NCI-H460 (cell line): ENCODE results near the gene POFUT1. TPM values are rescaled to one million over a fixed set of nuclear protein-coding genes. Genes with fewer than 3 reads are reported as not detected.

Experiments used
- DNase-seq: peaks from one replicate; pipeline ENCODE4 v3.0.0-alpha.2; 2016; ENCODE audit warnings: low read depth; ENCODE audit errors: extremely low read depth
- total RNA-seq: library from RNA; depleted of rRNA; stranded (reverse); fragments of >200 nt; shearing (Covaris generic); gene quantifications from 2 replicates; pipeline ENCODE4 v1.2.3, GENCODE V29; 2014

POFUT1 gene
- total RNA-seq, 1 experiment from 2014 or later: 50.8 TPM

DNA sequence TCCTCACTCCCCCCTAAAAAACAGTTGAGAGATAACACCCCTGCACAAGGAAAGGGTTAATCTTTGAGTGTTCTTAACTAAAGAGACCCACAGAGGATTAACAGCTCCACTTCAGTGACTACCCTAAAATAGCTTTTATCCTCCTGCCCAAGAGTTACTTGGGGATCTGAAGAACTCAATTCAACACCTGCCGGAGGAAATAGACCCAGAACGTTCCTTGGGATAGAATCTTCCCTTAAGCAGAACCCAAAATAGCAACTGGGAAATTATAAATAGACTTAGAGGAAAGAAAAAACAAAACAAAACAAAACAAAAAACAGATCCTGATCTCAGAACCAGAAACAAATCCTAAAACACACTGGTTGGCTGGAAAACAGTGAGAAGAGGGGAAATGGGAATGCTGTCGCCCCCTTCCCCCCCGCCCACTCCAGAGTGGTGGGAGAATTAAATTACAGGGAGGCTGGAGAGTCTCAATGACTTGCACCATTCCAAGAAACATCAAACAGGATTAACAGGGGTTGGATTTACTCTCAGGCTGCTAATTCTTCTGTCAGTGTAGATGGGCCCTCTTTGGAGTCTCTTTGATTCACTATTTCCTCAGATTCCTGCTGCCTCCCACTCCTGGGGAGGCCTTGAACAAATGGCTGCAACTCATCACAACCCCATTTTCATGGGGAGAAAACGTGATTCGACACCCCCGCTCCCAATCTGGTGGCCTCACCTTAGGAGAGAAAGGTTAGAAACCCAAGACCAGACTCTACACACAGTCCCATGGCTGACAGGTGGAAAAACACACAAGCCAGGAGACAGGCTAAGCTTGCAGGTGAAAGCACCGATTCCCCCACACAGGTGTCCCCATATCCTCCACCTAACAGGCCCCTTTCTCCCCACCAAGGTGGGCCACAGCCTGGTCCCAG, 1.6 kb upstream of the POFUT1 start:
- no peak for DNase-seq

DNA sequence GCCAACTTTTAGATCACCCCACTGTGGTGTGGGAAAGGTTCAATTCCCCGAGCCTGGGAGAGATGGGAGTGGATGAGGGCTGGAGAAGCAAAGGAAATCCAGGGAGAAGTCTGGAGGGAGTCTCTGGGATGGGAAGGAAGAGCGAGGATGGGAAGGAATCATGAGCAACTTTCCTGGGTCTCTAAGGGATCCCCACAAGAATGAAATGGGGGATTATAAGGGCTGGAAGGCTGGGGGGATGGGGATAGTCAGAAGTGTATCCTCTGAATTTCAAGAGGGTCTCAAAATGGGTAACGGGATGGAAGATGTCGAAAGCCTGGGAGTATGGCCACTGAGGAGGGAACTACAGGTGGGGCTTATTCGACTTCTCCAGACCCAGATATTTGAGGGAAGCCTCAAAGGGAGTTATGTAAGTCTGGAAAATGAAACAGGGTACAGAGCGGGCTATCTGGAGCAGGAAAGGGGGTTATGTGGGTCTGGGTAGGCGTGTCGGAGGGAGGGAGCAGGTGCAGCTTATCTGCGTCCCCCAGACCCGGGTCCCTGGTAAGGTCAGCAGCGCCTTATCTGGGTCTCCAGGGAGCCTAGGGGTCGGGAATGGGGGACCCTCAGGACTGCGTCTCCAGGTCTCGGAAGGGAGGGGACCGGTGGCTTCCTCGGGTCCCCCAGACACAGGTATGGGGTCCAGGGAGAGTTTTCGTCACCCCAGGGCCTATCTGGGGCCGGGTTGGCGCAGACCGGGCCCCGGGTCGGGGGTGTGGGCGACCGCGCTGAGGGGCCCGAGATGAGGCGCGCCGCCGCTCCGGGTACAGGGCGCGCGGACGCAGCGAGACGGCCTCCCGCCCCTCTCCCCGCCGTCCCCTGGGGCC, 687 bp upstream of the POFUT1 start:
- DNase-seq: no peak

DNA sequence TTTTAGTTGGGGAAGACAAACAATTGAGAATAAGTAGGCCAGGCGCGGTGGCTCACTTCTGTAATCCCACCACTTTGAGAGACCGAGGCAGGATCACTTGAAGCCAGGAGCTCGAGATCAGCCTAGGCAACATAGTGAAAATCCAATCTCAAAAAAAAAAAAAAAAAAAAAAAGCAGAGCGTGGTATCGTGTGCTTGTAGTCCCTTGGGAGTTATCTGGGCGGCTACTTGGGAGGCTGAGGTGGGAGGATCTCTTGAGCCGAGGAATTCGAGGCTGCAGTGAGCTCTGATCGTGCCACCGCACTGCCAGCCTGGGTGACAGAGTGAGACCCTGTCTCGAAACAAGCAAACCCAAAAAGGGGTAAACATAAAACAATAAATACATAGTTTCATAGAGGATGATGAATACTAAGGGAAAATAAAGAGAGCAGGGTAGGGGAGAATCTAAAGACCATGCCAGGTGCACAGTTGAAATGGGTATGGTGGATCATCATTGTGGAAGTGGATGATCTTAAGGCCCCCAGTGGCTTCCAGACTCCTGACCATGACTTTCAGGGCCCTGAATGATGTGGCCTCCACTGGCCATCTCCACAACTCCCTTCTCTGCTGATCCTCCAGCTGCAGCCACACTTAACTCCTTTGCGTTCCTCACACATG, 947 bp downstream of the POFUT1 start:
- DNase-seq: no peak

DNA sequence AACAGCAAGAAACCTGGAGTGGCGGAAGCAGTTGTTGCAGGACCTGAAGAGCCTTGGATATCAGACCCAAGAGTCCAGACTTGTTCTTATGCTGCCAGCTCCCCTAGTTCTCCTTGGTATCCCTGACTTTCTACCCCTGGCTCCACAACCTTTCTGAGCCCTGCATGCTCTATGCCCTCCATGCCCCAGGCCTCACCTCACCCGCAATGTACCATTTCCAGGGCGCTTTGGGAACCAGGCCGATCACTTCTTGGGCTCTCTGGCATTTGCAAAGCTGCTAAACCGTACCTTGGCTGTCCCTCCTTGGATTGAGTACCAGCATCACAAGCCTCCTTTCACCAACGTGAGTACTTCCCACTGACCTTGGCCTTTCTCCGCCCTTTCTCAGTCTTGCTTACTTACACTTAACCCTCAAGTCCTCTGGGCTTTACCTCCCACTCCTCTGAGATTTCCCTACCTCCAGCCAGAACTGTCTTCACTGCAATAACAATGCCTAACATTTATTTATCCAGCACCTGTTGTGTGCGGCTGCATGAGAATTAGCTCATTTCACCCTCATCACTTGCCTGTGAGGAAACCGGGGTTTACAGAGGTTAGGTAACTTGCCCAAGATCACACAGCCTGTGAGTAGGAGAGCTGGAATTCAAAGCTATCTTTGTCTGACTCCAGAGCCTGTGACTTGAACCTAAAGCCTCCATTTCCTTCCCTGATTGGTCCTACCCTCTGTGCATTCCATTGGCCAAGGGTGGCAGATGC, 2.3 kb downstream of the POFUT1 start:
- no peak for DNase-seq

DNA sequence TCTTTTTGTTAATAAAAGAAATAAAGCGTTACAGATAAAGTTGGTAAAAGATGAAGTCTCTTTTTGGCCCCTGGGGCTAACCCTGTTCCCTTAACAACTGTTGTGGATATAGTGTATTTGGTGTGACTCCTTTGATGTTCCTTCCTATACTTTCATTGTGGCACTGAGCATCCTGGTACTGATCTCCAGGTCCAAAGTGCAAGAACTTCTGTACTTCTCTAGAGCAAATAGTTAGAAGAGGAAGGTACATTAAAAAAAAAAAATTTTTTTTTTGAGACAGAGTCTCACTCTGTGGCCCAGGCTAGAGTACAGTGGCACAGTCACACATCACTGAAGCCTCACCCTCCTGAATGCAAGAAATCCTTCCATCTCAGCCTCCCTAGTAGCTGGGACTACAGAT, 6.2 kb downstream of the POFUT1 start:
- DNase-seq: no peak

DNA sequence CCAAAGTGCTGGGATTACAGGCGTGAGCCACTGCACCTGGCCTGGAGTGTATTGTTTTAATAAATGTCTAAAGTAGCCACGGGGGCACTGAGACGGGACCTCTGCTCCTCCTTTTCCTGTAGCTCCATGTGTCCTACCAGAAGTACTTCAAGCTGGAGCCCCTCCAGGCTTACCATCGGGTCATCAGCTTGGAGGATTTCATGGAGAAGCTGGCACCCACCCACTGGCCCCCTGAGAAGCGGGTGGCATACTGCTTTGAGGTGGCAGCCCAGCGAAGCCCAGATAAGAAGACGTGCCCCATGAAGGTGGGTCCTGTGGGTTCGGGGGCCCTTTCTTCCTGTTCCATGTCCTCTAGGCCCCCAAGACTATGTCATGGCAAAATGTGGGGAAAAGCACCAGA, 7.5 kb downstream of the POFUT1 start:
- no peak for DNase-seq

DNA sequence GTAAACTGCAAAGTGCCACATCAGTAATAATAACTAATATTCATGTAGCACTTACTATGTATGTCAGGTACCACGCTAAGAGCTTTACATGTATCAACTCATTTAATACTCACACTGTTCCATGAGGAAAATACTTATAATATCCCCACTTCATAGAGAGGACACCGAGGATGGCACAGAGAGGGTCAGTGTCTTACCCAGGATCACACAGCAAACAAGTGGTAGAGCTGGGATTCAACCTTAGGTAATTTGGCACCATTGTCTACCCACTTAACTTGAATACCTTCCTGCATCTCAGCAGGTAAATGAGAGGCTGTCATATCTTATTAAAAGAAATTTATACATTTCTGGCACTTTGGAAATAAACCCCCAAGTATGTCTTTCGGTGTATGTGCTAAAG, 8.0 kb downstream of the POFUT1 start:
- no peak for DNase-seq

DNA sequence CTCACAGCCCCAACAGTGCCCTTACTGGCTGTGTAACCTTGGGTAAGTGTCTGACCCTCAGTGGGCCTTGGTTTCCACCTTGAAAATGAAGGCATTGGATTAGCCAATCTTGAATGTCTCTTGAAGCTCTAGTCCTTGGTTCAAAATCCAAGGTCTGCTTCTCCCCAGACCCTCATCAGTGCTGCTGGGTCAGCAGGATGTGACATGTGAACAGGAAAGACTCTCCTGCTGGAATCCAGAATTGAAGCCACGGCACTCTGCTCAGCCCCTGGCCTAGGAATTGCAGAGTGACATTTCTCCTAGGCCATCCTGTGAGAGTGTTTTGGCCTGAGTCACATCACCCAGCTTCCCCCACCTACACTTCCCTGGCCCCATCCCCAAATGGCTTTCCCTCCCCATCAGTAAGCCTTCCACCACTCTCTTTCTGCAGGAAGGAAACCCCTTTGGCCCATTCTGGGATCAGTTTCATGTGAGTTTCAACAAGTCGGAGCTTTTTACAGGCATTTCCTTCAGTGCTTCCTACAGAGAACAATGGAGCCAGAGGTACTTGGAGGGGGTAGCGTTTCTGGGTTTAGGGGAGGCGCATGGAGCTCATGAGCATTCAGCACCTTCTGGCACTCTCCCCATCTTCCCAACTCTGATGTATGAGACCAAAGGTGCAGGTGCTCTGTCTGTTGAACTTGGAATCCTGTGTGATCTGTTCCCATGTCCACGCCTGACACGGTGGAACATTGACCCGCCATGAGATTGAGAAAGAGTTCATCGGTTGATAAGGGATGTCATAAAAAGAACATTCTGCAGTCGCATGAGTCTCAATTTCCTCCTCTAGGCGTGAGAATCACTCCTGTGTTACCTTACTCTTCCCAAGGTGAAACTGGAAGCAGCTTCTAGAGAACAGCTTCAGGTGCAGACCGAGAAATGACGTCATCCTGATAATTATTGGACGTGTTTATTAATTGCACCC, 8.8 kb downstream of the POFUT1 start:
- no peak for DNase-seq

DNA sequence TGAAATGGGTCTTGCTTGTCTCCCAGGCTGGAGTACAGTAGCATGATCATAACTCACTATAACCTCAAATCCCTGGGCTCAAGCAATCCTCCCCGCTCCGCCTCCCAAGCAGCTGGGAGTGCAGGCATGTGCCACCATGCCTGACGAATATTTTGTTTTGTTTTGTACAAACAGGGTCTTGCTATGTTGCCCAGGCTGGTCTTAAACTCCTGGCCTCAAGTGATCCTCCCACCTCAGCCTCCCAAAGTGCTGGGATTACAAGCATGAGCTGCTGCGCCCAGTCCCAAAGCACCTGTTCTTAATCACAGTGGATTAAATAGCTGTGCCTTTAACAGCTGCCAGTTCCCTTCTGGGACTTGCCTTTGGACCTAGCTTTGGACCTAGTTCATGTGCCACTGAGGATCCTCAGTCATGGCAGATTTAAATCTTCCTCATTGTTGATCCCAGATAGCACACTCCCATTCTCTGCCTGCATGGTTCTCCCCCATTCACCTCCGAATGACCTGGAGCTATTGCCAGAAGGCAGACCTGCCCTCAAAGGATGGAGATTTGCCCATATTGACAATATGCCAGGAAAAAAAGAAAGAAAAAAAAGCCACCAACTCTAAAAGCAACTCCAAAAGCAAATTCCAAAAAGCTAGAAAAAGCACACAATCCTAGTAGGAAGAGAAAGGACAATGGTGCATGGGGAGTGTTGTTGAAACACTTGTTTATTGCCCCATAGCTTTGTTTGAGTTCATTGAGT, 10.6 kb downstream of the POFUT1 start:
- no peak for DNase-seq

DNA sequence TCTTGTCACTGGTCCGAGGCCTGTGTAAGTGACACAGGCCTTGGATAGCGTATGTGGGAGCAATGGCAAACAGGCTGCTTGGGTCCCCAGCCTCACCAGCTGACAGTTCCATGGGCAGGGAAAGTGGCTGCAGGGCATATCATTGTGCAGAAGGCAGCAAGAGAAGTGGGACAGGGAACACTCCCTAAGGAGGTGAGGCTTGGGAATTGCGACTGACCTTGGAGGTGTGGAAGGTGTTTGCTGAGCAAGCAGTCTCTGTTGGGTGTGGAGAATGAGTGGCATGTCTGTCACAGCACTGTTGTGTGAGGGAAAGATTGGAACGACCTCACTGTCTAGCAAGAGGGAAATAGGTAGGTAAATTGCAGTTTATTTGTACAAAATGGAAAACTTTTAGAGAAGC, 16.8 kb downstream of the POFUT1 start:
- DNase-seq: no peak

DNA sequence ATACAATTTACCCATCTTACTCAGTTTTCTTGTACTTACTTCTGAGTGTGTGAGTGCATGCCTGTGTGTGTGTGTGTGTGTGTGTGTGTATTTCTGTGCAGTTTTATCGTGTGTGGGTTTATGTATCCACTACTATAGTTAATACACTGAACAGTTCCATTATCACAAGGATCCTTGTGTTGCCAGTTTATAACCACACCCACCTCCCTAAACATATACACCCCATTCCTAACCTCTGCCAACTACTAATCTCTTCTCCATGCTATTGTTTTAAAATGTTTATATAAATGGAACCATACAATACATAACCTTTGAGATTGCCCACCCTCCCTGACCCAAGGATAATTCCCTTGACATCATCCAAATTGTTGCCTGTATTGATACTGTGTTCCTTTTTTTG, 18.7 kb downstream of the POFUT1 start:
- DNase-seq: no peak

DNA sequence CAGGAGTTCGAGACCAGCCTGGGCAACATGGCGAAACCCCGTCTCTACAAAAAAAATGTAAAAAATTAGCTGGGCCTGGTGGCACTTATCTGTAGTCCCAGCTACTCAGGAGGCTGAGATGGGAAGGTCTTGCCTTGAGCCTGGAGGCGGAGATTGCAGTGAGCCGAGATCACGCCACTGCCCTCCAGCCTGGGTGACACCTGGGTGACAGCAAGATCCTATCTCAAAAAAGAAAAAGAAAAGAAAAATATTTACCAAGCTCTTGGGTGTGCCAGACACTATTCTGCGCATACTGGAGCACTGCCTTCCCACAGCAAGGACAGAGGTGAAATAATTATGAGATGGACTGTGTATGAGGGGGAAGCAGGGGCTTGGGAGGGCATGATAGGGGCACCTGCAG, 19.6 kb downstream of the POFUT1 start:
- DNase-seq: no peak

DNA sequence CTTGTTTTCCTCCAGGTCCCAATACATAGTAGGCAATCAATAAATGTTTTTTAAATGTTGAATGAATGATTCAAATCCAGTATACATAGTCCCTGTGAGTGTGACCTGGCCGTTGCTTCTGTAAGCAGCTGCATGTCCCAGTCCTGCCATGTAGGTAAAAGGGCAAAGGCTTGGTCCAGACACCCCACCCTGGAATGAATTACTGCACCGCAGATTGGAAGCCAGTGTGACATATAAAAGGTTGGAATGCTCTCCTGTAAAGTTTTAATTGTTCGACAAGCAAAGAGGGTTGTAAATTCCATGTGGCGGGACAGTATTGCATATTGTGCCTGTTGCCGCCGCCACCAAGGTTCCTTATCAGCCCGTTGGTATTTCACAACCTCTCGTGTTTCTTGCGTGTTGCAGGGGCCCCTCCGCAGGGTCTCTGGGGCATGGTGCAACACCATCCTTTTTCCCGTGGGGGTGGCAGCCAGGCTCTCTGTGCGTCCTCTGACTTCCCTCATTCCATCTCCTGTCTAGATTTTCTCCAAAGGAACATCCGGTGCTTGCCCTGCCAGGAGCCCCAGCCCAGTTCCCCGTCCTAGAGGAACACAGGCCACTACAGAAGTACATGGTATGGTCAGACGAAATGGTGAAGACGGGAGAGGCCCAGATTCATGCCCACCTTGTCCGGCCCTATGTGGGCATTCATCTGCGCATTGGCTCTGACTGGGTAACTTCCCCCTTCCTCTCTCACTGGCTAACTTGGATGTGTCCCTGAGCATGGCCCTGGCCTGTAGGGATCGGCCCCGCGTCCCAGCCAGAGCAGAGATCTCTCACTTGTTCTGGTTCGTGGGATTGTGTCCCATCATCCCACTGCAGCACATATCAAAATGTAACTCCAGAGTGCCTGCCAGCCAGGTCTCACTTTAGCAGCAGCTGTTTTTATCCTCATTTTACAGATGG, 20.3 kb downstream of the POFUT1 start:
- DNase-seq: no peak

DNA sequence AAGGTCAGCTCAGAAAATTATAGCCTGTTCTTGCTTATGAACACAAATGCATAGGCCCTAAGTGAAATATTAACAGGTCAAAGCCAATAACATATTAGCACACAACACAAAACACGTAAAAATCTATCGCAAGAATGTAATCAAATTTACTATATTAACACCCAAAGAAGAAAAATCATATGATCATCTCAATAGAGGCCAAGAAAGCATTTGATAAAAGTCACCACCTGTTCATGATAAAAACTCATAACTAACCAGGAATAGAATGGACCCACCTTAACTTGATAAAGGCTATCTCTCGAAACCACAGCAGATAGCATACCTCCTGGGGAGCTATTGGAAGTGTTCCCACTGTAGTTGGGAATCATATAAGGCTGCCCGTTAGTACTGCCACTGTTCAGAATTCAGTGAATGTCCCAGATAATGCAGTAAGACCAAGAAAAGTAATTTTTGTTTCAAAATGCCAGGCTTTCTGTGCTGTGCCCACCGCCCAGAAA, 21.6 kb downstream of the POFUT1 start:
- no peak for DNase-seq

DNA sequence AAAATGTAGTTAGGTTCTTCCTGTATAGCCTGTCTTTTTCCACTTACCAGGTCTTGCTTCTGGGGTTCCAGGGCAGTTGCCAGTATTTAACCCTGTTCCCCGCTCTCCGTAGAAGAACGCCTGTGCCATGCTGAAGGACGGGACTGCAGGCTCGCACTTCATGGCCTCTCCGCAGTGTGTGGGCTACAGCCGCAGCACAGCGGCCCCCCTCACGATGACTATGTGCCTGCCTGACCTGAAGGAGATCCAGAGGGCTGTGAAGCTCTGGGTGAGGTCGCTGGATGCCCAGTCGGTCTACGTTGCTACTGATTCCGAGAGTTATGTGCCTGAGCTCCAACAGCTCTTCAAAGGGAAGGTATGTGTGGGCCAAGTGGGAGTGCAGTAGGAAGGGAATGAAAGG, 23.0 kb downstream of the POFUT1 start:
- no peak for DNase-seq

DNA sequence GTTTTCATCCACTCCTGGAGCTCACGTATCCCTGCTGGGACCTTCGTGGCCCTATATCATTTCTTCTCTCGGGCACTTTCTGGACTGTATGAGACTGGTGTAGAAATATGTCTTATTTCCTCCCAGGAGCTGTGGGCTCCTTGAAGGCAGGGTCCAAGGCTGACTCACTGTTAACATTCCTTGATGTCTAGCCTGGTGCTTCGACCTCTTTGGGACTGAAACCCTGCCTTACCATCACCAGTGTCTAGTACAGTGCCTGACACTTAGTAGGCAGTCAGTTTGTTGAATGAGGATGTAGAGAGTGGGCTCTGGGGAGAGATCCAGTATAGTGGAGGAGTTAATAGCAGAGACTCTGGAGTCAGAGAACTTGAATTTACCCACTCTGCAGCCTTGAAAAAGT, 23.6 kb downstream of the POFUT1 start:
- no peak for DNase-seq

DNA sequence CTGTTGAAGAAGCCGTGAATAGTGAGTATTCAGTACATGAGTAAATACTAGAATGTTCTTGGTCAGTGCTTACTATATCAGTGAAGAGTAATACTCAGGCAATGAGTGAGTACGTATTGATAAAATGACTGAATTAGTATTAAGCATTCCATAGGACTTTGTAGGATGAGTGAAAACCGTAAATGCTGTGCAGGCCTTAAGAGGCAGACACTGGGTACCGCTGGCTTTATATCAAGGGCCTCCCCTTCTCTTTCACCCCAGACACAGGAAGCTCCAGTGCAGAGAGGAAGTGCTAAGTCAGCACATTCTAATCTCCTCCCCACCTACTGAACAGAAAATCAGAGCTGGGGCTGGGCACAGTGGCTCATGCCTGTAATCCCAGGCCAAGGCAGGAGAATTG, 24.2 kb downstream of the POFUT1 start:
- no peak for DNase-seq
